ENCODE results near the gene PTPRT. TPM values are rescaled to one million over a fixed set of nuclear protein-coding genes. Genes with fewer than 3 reads are reported as not detected.

The PTPRT gene
- total and polyA plus RNA-seq, 2 of the 4 experiments (the other 2 are of a cell fraction), result not detected

DNA sequence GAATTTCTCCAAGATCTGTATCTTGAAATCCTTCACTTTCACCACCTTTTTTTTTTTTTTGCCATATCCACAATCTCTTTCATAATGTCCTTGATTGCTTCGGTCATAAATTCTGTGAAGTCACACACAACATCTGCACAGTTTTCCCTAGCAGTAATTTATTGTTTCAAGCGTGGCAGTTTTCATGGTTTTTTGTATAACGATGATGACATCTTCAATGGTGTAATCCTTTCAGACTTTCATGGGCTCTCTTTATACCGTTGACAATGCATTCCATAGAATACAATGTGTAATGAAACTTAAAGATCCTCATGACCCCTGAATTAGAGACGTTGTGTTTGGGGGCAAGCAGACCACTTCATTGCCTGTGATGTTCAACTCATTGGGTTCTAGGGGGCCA is 693.1 kb downstream of the PTPRT start:
- no peak for ATAC-seq (ENCODE audit: low read depth)
- H3K4ac ChIP-seq (ENCODE audit: low read depth, low read length), result no peak overlapping the region
- no peak for DNase-seq
- H3K23ac ChIP-seq (ENCODE audit: low read depth, low read length), result no peak overlapping the region
- no peak overlapping the region for H2BK5ac ChIP-seq (ENCODE audit: low read depth, low read length, poor library complexity, severe bottlenecking)
- H4K5ac ChIP-seq (ENCODE audit: low read depth, low read length), result no peak overlapping the region
- H3K9me3 ChIP-seq (ENCODE audit: control insufficient read depth, insufficient read depth, low read length), result no peaks in the 10 kb centered on the region
- intact Hi-C loops (cut with micrococcal nuclease) (no loop called here), in situ Hi-C loops (cut with MboI; ENCODE audit: low sequenced_read_pairs) (no loop called here), dilution Hi-C loops (cut with HindIII; ENCODE audit: low sequenced_read_pairs, unreplicated experiment) (no loop called here)
- no TSS peak for BruUV-seq (replicated peaks)
- no peak overlapping the region for H3K27ac ChIP-seq (ENCODE audit: insufficient read depth, low read length)
- CTCF ChIA-PET, result no interaction called here
- H4K20me1 ChIP-seq (ENCODE audit: insufficient read depth, low read length), result no peaks in the 10 kb centered on the region
- POLR2A ChIA-PET (ENCODE audit: unreplicated experiment), result no interaction called here
- no peak for TF ChIP-seq RAD21 (IDR thresholded peaks at IDR 0.05; ENCODE audit: low read length)
- no peak overlapping the region for H2AFZ ChIP-seq (replicated peaks; ENCODE audit: low read length, poor library complexity)
- H3K79me1 ChIP-seq (ENCODE audit: low read depth in 1 of 2, low read length in 2 of 2), result no peaks in the 10 kb centered on the region
- no peaks in the 10 kb centered on the region for H3K9me1 ChIP-seq (ENCODE audit: insufficient read depth, low read length)
- no peak overlapping the region for H2BK15ac ChIP-seq (ENCODE audit: low read depth, low read length)
- no peaks in the 10 kb centered on the region for H3K36me3 ChIP-seq (ENCODE audit: control insufficient read depth, insufficient read depth, low read length)
- no peaks in the 10 kb centered on the region for H3K27me3 ChIP-seq (ENCODE audit: control insufficient read depth, insufficient read depth, low read length)
- no CpG with 5 or more reads among the region's 5 CpGs for WGBS, 2 experiments (ENCODE audit: extremely low coverage in 2 of 2, insufficient read length in 1 of 2)
- H2BK120ac ChIP-seq (ENCODE audit: low read depth, low read length), result no peak overlapping the region
- no peaks in the 10 kb centered on the region for H3K4me1 ChIP-seq (ENCODE audit: control insufficient read depth, insufficient read depth, low read length)
- no peak overlapping the region for H3K56ac ChIP-seq (ENCODE audit: extremely low read depth, insufficient read depth, low read length)
- H2AK9ac ChIP-seq (replicated peaks; ENCODE audit: low read depth, low read length, poor library complexity), result no peak overlapping the region
- no peak overlapping the region for H3K9ac ChIP-seq (ENCODE audit: low read depth, low read length)
- H3K4me3 ChIP-seq (ENCODE audit: insufficient read depth, low read depth, low read length), result no peak overlapping the region
- no peak overlapping the region for H2AK5ac ChIP-seq (ENCODE audit: low read depth, low read length)
- H3K14ac ChIP-seq (replicated peaks; ENCODE audit: low read depth, low read length), result no peak overlapping the region
- H2BK20ac ChIP-seq (ENCODE audit: low read depth, low read length), result no peak overlapping the region
- H3K18ac ChIP-seq (ENCODE audit: low read depth, low read length), result no peak overlapping the region
- no peak overlapping the region for H3K4me2 ChIP-seq (ENCODE audit: low read depth, low read length)
- H4K8ac ChIP-seq (ENCODE audit: low read depth in 2 of 2, low read length in 2 of 2), result no peak overlapping the region
- H4K91ac ChIP-seq (ENCODE audit: insufficient read depth, low read depth, low read length), result no peak overlapping the region

All from IMR-90 (cell line).